GM23248 (cell line): ENCODE measurements around the gene GJC2. TPM values are rescaled to one million over a fixed set of nuclear protein-coding genes. Genes with fewer than 3 reads are reported as not detected.

Experiments used
- DNase-seq: peaks from one replicate; pipeline ENCODE4 v3.0.0-alpha.2; 2015
- H2AFZ ChIP-seq: fragments of 200-600 bp; sonication (generic); 2 replicates; pipeline ENCODE4 v1.6.1; 2016; ENCODE audit warnings: antibody characterized with exemption
- H3F3A ChIP-seq: fragments of 200-600 bp; sonication (generic); 2 replicates; pipeline ENCODE4 v1.6.1; 2016; ENCODE audit warnings: mild to moderate bottlenecking, antibody characterized with exemption, mixed run types; ENCODE audit not compliant: insufficient read depth
- H3K27ac ChIP-seq: fragments of 200-600 bp; sonication (generic); 2 replicates; pipeline ENCODE4 v1.5.1; 2016; ENCODE audit warnings: mild to moderate bottlenecking
- H3K27me3 ChIP-seq: fragments of 200-600 bp; sonication (generic); replicated peaks from 2 replicates; pipeline ENCODE4 v1.6.1; 2016; ENCODE audit warnings: mild to moderate bottlenecking; ENCODE audit not compliant: insufficient read depth
- H3K36me3 ChIP-seq: fragments of 200-600 bp; sonication (generic); 2 replicates; pipeline ENCODE4 v1.6.1; 2016; ENCODE audit warnings: low read depth, mild to moderate bottlenecking
- H3K4me1 ChIP-seq: fragments of 200-600 bp; sonication (generic); 2 replicates; pipeline ENCODE4 v1.6.1; 2016; ENCODE audit warnings: mild to moderate bottlenecking; ENCODE audit not compliant: insufficient read depth
- H3K4me2 ChIP-seq: fragments of 200-600 bp; sonication (generic); one replicate; pipeline ENCODE4 v1.6.1; 2016; ENCODE audit warnings: mild to moderate bottlenecking; ENCODE audit not compliant: unreplicated experiment
- H3K4me3 ChIP-seq: fragments of 200-600 bp; sonication (generic); 2 replicates; pipeline ENCODE4 v1.5.1; 2016; ENCODE audit warnings: mild to moderate bottlenecking
- H3K79me2 ChIP-seq: fragments of 200-600 bp; sonication (generic); 2 replicates; pipeline ENCODE4 v1.6.1; 2016; ENCODE audit warnings: mild to moderate bottlenecking; ENCODE audit not compliant: insufficient read depth
- H3K9ac ChIP-seq: fragments of 200-600 bp; sonication (generic); 2 replicates; pipeline ENCODE4 v1.6.1; 2016; ENCODE audit warnings: mild to moderate bottlenecking
- H3K9me2 ChIP-seq: fragments of 200-600 bp; sonication (generic); 2 replicates; pipeline ENCODE4 v1.6.1; 2016; ENCODE audit warnings: mixed run types, mild to moderate bottlenecking, moderate library complexity; ENCODE audit not compliant: insufficient read depth
- H3K9me3 ChIP-seq: fragments of 200-600 bp; sonication (generic); one replicate; pipeline ENCODE4 v1.6.1; 2017; ENCODE audit warnings: low read depth
- H4K20me1 ChIP-seq: fragments of 200-600 bp; sonication (generic); 2 replicates; pipeline ENCODE4 v1.6.0; 2016; ENCODE audit not compliant: insufficient read depth
- EZH2 ChIP-seq: fragments of 200-600 bp; sonication (generic); IDR thresholded peaks from 2 replicates; pipeline ENCODE4 v1.6.1; 2018; ENCODE audit warnings: antibody characterized with exemption, mild to moderate bottlenecking; ENCODE audit not compliant: insufficient read depth, poor library complexity, severe bottlenecking
- EZH2phosphoT487 ChIP-seq: fragments of 200-600 bp; sonication (generic); IDR thresholded peaks from 2 replicates; pipeline ENCODE4 v1.6.1; 2018; ENCODE audit warnings: antibody characterized with exemption, moderate library complexity, mild to moderate bottlenecking, low read depth; ENCODE audit not compliant: insufficient read depth
- WGBS, 2 experiments: methylation state at CpG; one replicate each; pipeline ENCODE4 v1.1.6; 2015 to 2017; ENCODE audit warnings: low lambda C conversion rate in 2 of 2, low coverage in 1 of 2; ENCODE audit errors: missing lambda C conversion rate in 2 of 2; 5-methylcytosine and 5-hydroxymethylcytosine counted together
- in situ Hi-C: fragments of 300-500 bp; cut with MboI; formaldehyde crosslinking; loops from 2 replicates; pipeline ENCODE4 v1.15.0; 2020
- polyA plus RNA-seq: library from polyadenylated mRNA; unstranded; fragments of >200 nt; fragmentation: Nextera tagmentation; extraction: Ambion mirVana; gene quantifications from 2 replicates; pipeline ENCODE4 v1.2.1, GENCODE V29; 2016
- total RNA-seq: library from RNA; depleted of rRNA; stranded (reverse); fragments of >200 nt; shearing (Covaris generic); gene quantifications from 2 replicates; pipeline ENCODE4 v1.2.3, GENCODE V29; 2014

GJC2 gene
- total and polyA plus RNA-seq, 2 experiments from 2014 or later: 0.08 to 0.54 TPM

DNA sequence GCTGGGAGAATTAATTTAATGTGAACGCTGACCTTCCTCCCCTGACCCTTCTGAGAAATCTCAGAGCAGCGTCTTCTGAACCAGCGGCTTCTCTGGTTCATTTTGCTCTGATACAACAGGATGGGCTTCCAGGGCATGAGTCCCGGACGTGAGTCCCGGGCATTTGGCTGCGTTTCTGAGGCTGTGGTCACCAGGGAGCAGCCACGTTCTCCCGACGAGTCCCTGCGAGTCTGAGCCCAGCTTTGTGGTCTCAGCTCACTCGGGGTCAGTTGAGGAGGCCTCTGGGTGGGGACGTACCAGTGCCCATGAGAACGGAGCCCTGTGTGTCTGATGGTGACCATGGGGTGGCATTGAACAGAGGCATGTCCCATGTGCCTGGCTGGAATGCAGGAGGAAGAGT lies 40.5 kb downstream of the GJC2 start:
- H3K27me3 ChIP-seq: no peaks in the 10 kb centered on the region
- 70 to 77% methylated on average over 14 of the region's 14 CpGs for WGBS, 2 experiments
- H3K9ac ChIP-seq: no peak overlapping the region
- H3K9me3 ChIP-seq: no peaks in the 10 kb centered on the region
- H2AFZ ChIP-seq: no peak overlapping the region
- no peak for DNase-seq
- H3K4me2 ChIP-seq: no peak overlapping the region
- H3K27ac ChIP-seq: no peak overlapping the region
- no peaks in the 10 kb centered on the region for H3K36me3 ChIP-seq
- H3K4me1 ChIP-seq: no peaks in the 10 kb centered on the region
- H3K9me2 ChIP-seq: no peaks in the 10 kb centered on the region
- no peak overlapping the region for H3K4me3 ChIP-seq
- no peak for TF ChIP-seq EZH2phosphoT487
- no peak for TF ChIP-seq EZH2
- in situ Hi-C loops: no loop called here
- no peaks in the 10 kb centered on the region for H4K20me1 ChIP-seq
- H3K79me2 ChIP-seq: no peaks in the 10 kb centered on the region
- no peaks in the 10 kb centered on the region for H3F3A ChIP-seq

GRCh38 chr1:228190778-228191177 lies 41.0 kb downstream of the GJC2 start:
- TF ChIP-seq EZH2phosphoT487 (no peak), EZH2 (no peak)

GRCh38 chr1:228194436-228194835 lies 44.7 kb downstream of the GJC2 start:
- TF ChIP-seq EZH2phosphoT487: no peak
- no peak for TF ChIP-seq EZH2
- Histone ChIP-seq H3K27me3 (no peaks in the 10 kb centered on the region), H4K20me1 (no peaks in the 10 kb centered on the region), H3K4me3 (no peak overlapping the region), H3K4me1 (no peaks in the 10 kb centered on the region), H3F3A (peaks cover 7% of the 10 kb centered on the region), H3K9ac (no peak overlapping the region), H3K9me3 (no peaks in the 10 kb centered on the region), H3K4me2 (no peak overlapping the region), H3K36me3 (no peaks in the 10 kb centered on the region), H2AFZ (no peak overlapping the region), H3K79me2 (no peaks in the 10 kb centered on the region), H3K9me2 (no peaks in the 10 kb centered on the region), H3K27ac (no peak overlapping the region)
- no peak for DNase-seq
- in situ Hi-C loops: no loop called here
- 67 to 73% methylated on average over 3 of the region's 3 CpGs for WGBS, 2 experiments

More at GRCh38 chr1:228190778-228191177, 41.0 kb downstream of the GJC2 start:
- Histone ChIP-seq H3K9me2 (no peaks in the 10 kb centered on the region), H3K4me1 (no peaks in the 10 kb centered on the region), H3K4me2 (no peak overlapping the region), H3K36me3 (no peaks in the 10 kb centered on the region), H2AFZ (no peak overlapping the region), H3F3A (no peaks in the 10 kb centered on the region), H3K27me3 (no peaks in the 10 kb centered on the region), H4K20me1 (no peaks in the 10 kb centered on the region), H3K9me3 (no peaks in the 10 kb centered on the region), H3K27ac (no peak overlapping the region), H3K79me2 (no peaks in the 10 kb centered on the region), H3K9ac (no peak overlapping the region), H3K4me3 (no peak overlapping the region)
- 75 to 77% methylated on average over 5 of the region's 5 CpGs for WGBS, 2 experiments
- no peak for DNase-seq
- in situ Hi-C loops: no loop called here

- no peaks in the 10 kb centered on the region for H3K9me3 ChIP-seq
- H3K9me2 ChIP-seq: no peaks in the 10 kb centered on the region
- H3K36me3 ChIP-seq: no peaks in the 10 kb centered on the region
- 74 to 84% methylated on average over 8 of the region's 8 CpGs for WGBS, 2 experiments
- no peaks in the 10 kb centered on the region for H4K20me1 ChIP-seq
- in situ Hi-C loops: no loop called here
- no peak for TF ChIP-seq EZH2phosphoT487
- DNase-seq: no peak
- H3K4me3 ChIP-seq: no peak overlapping the region
- H3K9ac ChIP-seq: no peak overlapping the region
- H2AFZ ChIP-seq: no peak overlapping the region
- no peaks in the 10 kb centered on the region for H3K4me1 ChIP-seq
- peaks cover 7% of the 10 kb centered on the region for H3F3A ChIP-seq
- H3K79me2 ChIP-seq: no peaks in the 10 kb centered on the region
- no peaks in the 10 kb centered on the region for H3K27me3 ChIP-seq
- H3K27ac ChIP-seq: no peak overlapping the region
- H3K4me2 ChIP-seq: no peak overlapping the region
Measured at GRCh38 chr1:228194921-228195812, 45.4 kb downstream of the GJC2 start.
